Liver (tissue), 9 donors: Measurements from ENCODE around the gene PARD3B. TPM values are rescaled to one million over a fixed set of nuclear protein-coding genes. Genes with fewer than 3 reads are reported as not detected.

Experiments used
- DNase-seq: peaks from one replicate; pipeline ENCODE4 v3.0.0-alpha.2; 2017; ENCODE audit warnings: low spot score
- H3K27ac ChIP-seq, 2 donors: one replicate each; pipeline ENCODE4 v1.7.0; 2013; ENCODE audit warnings: inconsistent platforms in 2 of 2, low read length in 2 of 2, control low read depth in 1 of 2, low read depth in 1 of 2, mild to moderate bottlenecking in 1 of 2
- H3K27me3 ChIP-seq, 4 donors: one replicate each; pipeline versions ENCODE4 v1.6.1 to v1.7.0; 2013; ENCODE audit warnings: low read length in 3 of 4, inconsistent platforms in 1 of 4, mild to moderate bottlenecking in 1 of 4, moderate library complexity in 1 of 4; ENCODE audit not compliant: control insufficient read depth in 4 of 4, insufficient read depth in 4 of 4
- H3K36me3 ChIP-seq, 4 donors: one replicate each; pipeline versions ENCODE4 v1.6.1 to v1.7.0; 2013; ENCODE audit warnings: low read length in 3 of 4, mild to moderate bottlenecking in 3 of 4, low read depth in 1 of 4, moderate library complexity in 1 of 4; ENCODE audit not compliant: control insufficient read depth in 4 of 4, insufficient read depth in 3 of 4
- H3K4me1 ChIP-seq, 4 donors: one replicate each; pipeline versions ENCODE4 v1.6.1 to v1.7.0; 2013; ENCODE audit warnings: low read length in 3 of 4, mild to moderate bottlenecking in 3 of 4, moderate library complexity in 1 of 4; ENCODE audit not compliant: control insufficient read depth in 4 of 4, insufficient read depth in 4 of 4
- H3K4me3 ChIP-seq, 3 donors: one replicate each; pipeline versions ENCODE4 v1.6.1 to v1.7.0; 2013; ENCODE audit warnings: low read length in 3 of 3, control low read depth in 1 of 3, low read depth in 1 of 3, mild to moderate bottlenecking in 1 of 3
- H3K9ac ChIP-seq, 2 donors: one replicate each; pipeline ENCODE4 v1.7.0; 2013; ENCODE audit warnings: low read length in 2 of 2, mild to moderate bottlenecking in 2 of 2, moderate library complexity in 2 of 2, control low read depth in 1 of 2, low read depth in 1 of 2
- H3K9me3 ChIP-seq, 4 donors: one replicate each; pipeline versions ENCODE4 v1.6.1 to v1.7.0; 2013; ENCODE audit warnings: low read length in 3 of 4; ENCODE audit not compliant: control insufficient read depth in 4 of 4
- EGR1 ChIP-seq, 2 donors: IDR thresholded peaks; 2 replicates each; pipeline ENCODE4 v1.6.1; 2016 to 2018; ENCODE audit warnings: antibody characterized with exemption in 2 of 2, low read depth in 2 of 2
- GABPA ChIP-seq, 2 donors: IDR thresholded peaks in 1 of 2; conservative IDR thresholded peaks in 1 of 2; 2 replicates each; pipeline ENCODE4 v1.6.1; 2016; ENCODE audit warnings: antibody characterized with exemption in 2 of 2, mild to moderate bottlenecking in 1 of 2, moderate library complexity in 1 of 2
- HNF4A ChIP-seq, 2 donors: conservative IDR thresholded peaks; 2 replicates each; pipeline ENCODE4 v1.6.1; 2016; ENCODE audit warnings: antibody characterized with exemption in 2 of 2, mild to moderate bottlenecking in 2 of 2
- HNF4G ChIP-seq: IDR thresholded peaks from 2 replicates; pipeline ENCODE4 v1.6.1; 2016; ENCODE audit warnings: antibody characterized with exemption
- NR2F2 ChIP-seq: IDR thresholded peaks from 2 replicates; pipeline ENCODE4 v1.6.1; 2016; ENCODE audit warnings: antibody characterized with exemption
- RXRA ChIP-seq, 2 donors: IDR thresholded peaks; 2 replicates each; pipeline ENCODE4 v1.6.1; 2017 to 2018; ENCODE audit warnings: antibody characterized with exemption in 2 of 2, mild to moderate bottlenecking in 1 of 2
- YY1 ChIP-seq: IDR thresholded peaks from 2 replicates; pipeline ENCODE4 v1.6.1; 2016; ENCODE audit warnings: antibody characterized with exemption, mild to moderate bottlenecking
- ZBTB33 ChIP-seq: IDR thresholded peaks from 2 replicates; pipeline ENCODE4 v1.6.1; 2016; ENCODE audit warnings: antibody characterized with exemption
- WGBS: extraction: QIAGEN DNeasy Blood & Tissue Kit; methylation state at CpG from one replicate; pipeline ENCODE4 v1.1.7; 2013; 5-methylcytosine and 5-hydroxymethylcytosine counted together
- polyA plus RNA-seq, 2 donors: library from polyadenylated mRNA; stranded (reverse) in 1 of 2; unstranded in 1 of 2; fragments of 200-250 nt in 1 of 2; fragments of >200 nt in 1 of 2; fragmentation: Nextera tagmentation in 1 of 2; extraction: Ambion mirVana in 1 of 2; gene quantifications; one replicate each; pipeline versions ENCODE4 v1.2.1 to v1.2.3, GENCODE V29; 2013 to 2015
- total RNA-seq, 2 donors: library from RNA; depleted of rRNA; stranded (reverse); fragments of >200 nt; gene quantifications; one replicate each; pipeline ENCODE4 v1.2.3, GENCODE V29; 2014
- TF ChIP-seq, protein P1 (sequence below): IDR thresholded peaks from 2 replicates; pipeline ENCODE4 v1.6.1; 2016; ENCODE audit warnings: antibody characterized with exemption, mild to moderate bottlenecking
- donor health status: healthy.
- donor health status: healthy.
- donor health status: healthy.
- donor health status: healthy.
- donor health status: healthy.

The PARD3B gene
- total and polyA plus RNA-seq, 4 donors: 1.1 to 10.3 (median 3.7) TPM

DNA sequence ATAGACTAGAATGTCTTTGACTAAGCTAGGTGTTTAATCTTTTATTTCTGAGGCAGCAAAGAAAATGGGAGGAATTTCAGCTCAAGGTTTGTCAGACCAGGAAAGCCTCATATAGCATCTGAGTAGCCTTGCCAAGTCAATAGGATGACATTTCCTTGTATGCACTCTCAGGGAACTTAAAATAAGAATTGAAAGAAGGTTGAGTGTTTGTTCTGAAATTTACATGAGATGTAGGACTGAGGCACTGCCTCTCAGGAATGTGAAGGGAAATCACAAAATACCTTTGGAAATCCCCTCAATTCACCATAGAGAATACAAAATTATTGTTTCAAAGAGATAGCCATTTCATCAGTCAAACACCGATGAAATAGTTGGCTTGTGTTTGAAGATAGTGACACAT lies 745.0 kb downstream of the PARD3B start:
- Histone ChIP-seq H3K27me3 (no peaks in the 10 kb centered on the region), H3K27ac (no peak overlapping the region), H3K9me3 (no peaks in the 10 kb centered on the region), H3K4me3 (no peak overlapping the region), H3K9ac (no peak overlapping the region), H3K4me1 (no peaks in the 10 kb centered on the region), H3K36me3 (peaks cover 0 to 1% (median 0%) of the 10 kb centered on the region in 4 donors)
- DNase-seq: no peak
- TF ChIP-seq GABPA (IDR thresholded peaks at IDR 0.05 in 1 of 2, conservative IDR thresholded peaks at IDR 0.05 in 1 of 2): no peak
- TF ChIP-seq NR2F2: no peak
- WGBS: 96% methylated on average over 1 of the region's 1 CpG

GRCh38 chr2:205292665-205293295 lies 747.5 kb downstream of the PARD3B start:
- Histone ChIP-seq H3K36me3 (peaks cover 0 to 1% (median 0%) of the 10 kb centered on the region in 4 donors), H3K27ac (no peak overlapping the region), H3K9ac (no peak overlapping the region), H3K27me3 (no peaks in the 10 kb centered on the region), H3K4me3 (no peak overlapping the region), H3K9me3 (no peaks in the 10 kb centered on the region), H3K4me1 (no peaks in the 10 kb centered on the region)
- WGBS: 97% methylated on average over 1 of the region's 1 CpG
- TF ChIP-seq EGR1 (IDR thresholded peaks at IDR 0.05; ENCODE audit: low read depth in 2 of 2) (no peak), YY1 (no peak), RXRA (IDR thresholded peaks at IDR 0.05) (no peak)
- TF ChIP-seq, protein P1, sequence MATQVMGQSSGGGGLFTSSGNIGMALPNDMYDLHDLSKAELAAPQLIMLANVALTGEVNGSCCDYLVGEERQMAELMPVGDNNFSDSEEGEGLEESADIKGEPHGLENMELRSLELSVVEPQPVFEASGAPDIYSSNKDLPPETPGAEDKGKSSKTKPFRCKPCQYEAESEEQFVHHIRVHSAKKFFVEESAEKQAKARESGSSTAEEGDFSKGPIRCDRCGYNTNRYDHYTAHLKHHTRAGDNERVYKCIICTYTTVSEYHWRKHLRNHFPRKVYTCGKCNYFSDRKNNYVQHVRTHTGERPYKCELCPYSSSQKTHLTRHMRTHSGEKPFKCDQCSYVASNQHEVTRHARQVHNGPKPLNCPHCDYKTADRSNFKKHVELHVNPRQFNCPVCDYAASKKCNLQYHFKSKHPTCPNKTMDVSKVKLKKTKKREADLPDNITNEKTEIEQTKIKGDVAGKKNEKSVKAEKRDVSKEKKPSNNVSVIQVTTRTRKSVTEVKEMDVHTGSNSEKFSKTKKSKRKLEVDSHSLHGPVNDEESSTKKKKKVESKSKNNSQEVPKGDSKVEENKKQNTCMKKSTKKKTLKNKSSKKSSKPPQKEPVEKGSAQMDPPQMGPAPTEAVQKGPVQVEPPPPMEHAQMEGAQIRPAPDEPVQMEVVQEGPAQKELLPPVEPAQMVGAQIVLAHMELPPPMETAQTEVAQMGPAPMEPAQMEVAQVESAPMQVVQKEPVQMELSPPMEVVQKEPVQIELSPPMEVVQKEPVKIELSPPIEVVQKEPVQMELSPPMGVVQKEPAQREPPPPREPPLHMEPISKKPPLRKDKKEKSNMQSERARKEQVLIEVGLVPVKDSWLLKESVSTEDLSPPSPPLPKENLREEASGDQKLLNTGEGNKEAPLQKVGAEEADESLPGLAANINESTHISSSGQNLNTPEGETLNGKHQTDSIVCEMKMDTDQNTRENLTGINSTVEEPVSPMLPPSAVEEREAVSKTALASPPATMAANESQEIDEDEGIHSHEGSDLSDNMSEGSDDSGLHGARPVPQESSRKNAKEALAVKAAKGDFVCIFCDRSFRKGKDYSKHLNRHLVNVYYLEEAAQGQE: no peak
- DNase-seq: no peak

DNA sequence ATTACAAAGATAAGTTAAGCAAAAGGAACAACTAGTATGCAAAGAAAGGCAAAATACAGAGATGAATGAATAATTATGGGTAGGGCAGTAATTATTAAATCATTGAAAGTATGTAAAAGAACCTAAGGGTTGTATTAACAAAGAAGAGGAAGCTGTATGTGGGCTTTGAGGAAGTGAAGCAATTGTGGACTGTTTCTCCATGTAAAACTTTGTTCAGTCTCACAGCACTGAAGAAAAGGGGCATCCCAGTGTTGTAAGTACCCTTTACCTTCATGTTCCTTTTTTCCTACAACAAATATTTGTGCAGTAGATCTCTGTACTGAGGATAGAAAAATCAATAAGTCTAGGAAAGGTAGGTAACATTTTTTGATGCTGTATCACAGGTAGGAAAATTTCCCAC lies 748.3 kb downstream of the PARD3B start:
- Histone ChIP-seq H3K4me1 (no peaks in the 10 kb centered on the region), H3K4me3 (no peak overlapping the region), H3K27ac (no peak overlapping the region), H3K9me3 (no peaks in the 10 kb centered on the region), H3K27me3 (no peaks in the 10 kb centered on the region), H3K9ac (no peak overlapping the region), H3K36me3 (peaks cover 0 to 1% (median 0%) of the 10 kb centered on the region in 4 donors)
- TF ChIP-seq HNF4G: no peak
- TF ChIP-seq ZBTB33: no peak
- no peak for TF ChIP-seq HNF4A (conservative IDR thresholded peaks at IDR 0.05)
- DNase-seq: no peak
